NCI-H1694 treated with DMSO at 0.1 percent for 48 hours (cell line): ENCODE data around the gene DHODH.
"Not testable (repeated sequence)": the region's sequence is repeated elsewhere in the genome, so short reads cannot be mapped to it uniquely, and the experiment has no call there.

Experiments used
- DNase-seq: peaks from one replicate; lab custom pipeline; 2025; lab: John Stamatoyannopoulos, UW

DHODH gene

DNA sequence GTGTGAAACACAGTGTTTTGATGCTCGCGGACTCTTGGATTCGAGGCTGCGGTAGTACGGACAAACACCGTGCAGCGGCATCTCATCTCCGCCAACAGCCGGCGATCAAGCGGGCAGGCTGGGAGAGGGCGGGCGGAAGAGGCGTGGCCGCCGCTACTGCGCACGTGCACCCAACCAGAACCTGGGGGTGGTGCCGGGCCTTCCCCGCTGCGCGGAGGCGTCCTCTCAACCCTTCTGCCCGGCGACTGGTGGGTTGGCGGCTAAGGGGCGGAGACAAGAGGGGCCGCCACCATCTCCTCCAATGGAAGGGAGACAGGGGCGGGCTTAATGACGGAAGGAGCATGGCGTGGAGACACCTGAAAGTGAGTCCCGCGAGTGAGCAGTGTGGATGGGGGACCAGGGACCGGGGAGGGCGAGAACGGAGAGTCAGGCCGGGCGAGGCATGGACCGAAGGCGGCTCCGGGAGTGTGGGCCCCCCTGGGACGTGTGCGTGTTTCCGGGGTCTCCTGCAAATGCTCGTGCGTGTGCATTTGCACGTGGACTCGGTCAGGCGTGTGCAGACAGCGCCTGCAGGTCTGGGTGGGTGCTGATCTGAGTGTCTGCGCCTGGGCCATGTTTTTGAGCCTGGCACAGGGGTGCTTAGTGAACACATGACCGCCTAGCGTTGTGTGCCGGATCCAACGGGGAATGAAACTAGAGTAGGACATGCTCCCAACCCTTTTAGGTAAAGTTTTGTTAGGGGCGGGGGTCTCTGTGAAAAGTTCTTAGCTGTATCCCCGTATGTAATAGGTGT is at the start of gene DHODH:
Gene DHODH (plus strand): TSS at position 321 of the 793 bp plus-strand sequence. CDS start 21 bp downstream, at position 342.
- peak; percentile 91 for DNase-seq

DNA sequence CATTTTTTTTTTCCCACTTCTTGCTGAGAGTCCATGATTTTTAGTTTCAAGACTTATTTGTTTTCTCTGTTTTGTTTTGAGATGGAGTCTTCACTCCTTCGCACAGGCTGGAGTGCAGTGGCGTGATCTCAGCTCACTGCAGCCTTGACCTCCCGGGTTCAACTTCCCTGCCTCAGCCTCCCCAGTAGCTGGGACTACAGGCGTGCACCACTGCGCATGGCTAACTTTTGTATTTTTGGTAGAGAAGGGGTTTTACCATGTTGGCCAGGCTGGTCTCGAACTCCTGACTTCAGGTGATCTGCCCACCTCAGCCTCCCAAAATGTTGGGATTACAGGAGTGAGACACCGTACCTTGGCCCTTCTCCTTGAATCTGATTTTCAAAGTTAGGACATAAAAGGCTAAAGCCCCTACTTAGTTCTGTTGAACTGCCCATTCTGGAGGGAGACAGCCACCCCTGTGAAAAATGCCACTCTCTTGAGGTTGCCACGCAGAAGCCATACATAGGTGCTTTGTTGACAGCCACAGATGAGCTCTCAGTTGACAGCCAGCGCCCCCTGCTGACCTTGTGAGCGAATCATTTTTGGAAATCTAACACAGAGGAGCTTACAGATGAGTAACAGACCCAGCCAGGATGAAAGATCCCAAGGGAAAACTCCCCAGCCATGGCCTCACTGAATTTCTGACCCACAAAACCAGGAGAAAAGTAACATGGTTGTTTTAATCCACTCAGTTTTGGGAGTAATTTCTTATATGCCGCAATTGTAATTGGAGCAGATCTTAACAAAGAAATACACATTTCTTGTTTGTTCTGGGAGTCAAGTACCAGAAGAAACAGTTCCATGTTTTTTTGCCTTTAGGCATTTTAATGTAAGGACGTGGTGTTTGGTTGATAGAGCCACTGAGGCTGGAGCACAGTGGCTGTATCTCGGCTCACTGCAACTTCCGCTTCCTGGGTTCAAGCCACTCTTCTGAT is 47.2 kb upstream of the DHODH start:
- DNase-seq = peak; percentile 65

DNA sequence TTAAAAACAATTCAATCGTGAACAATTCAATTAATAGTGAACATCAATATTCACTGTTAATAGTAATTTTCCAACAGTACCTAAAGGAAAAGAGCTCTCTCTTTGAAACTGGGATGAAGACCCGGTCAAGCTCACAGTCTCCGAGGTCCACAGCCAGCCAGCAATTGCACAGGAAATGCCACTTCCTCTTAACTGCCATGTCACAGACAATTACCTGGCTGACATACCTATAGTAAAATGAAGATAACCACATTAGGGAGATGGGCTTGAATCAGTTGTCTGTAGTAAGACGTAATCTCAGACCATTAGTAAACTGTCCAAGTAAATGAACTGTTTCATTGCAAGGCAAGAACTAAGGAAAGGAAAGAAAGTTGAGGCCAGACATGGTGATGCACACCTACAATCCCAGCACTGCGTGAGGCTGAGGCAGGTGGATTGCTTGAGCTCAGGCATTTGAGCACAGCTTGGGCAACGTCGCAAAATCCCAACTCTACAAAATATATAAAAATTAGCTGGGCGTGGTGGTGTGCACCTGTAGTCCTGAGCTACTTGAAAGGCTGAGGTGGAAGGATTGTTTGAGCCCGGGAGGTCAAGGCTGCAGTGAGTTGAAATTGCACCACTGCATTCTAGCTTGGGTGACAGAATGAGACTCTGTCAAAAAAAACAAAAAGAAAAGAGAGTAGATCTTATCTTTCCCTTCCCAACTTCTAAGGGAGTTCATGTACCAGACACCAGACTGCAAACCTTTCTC is 45.2 kb upstream of the DHODH start:
- DNase-seq = no peak

DNA sequence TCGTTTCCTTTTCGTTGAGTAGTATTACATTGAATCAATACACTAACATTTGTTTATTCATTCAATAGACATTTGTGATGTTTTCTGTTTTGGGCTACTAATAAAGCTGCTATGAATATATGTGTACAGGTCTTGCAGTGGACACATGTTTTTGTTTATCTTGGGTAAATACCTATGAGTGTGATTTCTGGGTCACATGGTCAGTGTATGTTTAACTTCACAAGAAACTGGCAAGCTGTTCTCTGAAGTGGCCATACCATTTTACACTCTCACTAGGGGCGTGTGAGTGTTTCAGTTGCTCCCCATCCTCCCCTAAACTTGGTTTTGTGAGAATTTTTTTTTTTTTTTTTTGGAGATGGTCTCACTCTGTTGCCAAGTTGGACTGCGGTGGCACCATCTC is 43.3 kb upstream of the DHODH start:
- no peak for DNase-seq

DNA sequence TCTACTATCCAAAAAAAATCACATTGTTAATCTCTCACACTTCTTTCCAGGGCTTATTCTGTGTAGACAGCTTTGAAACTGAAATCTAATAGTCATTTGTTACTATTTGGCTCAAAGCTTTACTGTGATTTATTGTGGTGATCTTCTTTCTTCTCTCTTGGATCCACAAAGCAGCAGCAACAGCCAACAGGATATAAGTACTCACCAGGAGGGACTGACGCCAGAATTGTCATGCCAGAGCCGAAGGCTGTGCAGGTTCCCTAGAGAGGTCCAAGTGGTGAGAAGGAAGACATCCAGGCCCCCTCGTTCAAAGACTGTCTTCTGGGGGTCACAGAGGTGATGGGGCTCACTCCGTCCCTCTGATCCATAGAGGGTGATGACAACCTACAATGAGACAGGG is 41.6 kb upstream of the DHODH start:
- no peak for DNase-seq

DNA sequence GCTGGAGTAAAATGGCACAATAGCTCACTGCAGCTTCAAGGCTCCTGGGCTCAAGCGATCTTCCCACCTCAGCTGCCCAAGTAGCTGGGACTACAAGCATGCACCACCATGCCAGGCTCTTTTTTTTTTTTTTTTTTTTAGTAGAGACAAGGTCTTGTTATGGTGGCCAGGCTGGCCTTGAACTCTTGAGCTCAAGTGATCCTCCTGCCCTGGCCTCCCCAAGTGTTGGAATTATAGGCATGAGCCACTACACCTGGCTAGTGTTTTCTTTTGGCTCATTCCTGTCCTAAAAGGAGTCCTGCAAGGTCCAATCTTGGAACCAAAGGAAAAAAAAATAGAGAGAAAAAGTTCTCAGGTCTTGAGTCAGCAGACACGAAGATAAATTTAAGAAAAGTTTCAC is 39.2 kb upstream of the DHODH start:
- DNase-seq = no peak

DNA sequence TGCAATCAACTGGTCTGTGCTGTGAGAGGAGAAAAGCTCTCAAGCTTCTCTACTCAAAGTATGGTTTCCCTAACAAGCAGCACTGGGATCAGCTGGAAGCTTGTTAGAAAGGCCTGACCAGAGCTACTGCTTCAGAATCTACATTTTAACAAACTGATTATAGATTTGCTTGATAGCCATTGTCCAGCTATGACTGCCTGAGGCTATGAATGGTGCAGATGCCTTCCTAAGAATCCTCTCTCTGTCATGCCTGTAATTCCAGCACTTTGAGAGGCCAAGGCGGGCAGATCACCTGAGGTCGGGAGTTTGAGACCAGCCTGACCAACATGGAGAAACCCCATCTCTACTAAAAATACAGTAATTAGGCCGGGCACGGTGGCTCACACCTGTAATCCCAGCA is 37.0 kb upstream of the DHODH start:
- no peak for DNase-seq

DNA sequence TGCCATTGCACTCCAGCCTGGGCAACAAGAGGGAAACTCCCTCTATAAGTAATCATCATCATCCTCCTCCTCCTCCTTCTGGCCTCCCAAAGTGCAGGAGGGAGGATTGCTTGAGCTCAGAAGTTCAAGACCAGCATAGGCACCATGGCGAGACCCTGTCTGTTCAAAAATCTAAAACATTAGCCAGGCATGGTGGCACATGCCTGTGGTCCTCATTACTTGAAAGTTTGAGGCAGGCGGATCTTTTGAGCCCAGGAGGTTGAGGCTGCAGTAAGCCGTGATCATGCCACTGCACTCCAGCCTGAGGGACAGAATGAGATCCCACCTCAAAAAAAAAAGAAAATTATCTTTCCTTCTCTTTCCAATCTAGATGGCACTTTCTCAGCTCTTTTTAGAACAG is 36.2 kb upstream of the DHODH start:
- no peak for DNase-seq

DNA sequence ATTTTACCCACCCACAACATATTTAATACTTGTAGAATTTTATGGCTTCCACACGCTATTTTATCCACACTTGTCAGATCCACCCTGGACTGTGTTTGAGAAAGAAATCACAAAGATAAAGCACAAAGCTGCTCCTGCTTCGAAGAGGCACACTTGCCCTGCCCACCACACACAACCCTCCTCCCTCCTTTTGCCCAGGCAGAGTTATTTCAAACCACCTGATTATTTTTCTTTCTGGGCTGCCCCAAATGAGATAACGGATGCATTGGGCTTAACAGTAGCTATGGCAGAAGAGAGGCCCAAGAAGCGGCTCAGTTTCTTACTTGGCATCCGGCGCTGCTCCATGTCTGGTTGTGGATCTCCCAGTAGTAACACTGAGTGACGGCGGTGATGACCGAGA is 35.5 kb upstream of the DHODH start:
- no peak for DNase-seq

DNA sequence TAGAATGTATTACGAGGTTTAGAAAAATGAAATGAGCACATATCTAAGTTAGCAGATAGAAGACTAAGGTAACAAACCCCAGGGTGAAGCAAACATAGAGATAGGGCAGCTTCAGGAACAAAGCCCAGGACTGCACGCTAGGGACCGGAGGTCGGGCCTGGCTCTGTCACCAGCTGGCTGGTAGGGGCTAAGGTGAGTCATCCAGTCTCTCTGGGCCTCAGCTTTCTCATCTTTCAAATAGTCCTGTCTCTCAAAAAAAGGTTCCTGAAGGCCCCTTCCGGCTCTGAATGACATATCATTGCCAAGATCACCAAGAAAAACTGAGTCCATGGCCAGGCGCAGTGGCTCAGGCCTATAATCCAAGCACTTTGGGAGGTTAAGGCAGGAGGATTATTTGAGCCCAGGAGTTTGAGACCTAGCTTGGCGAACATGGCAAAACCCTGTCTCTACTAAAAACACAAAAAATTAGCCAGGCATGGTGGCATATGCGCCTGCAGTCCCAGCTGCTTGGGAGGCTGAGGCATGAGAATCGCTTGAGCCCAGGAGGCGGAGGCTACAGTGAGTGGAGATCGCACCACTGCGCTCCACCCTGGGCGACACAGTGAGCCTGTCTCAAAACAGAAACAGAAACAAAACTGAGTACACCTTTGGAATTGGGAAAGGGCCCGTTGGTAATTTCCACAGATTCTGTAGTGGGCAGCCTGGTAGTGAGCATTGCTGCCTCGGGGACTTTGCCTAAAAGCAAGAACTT is 34.3 kb upstream of the DHODH start:
- DNase-seq = no peak

DNA sequence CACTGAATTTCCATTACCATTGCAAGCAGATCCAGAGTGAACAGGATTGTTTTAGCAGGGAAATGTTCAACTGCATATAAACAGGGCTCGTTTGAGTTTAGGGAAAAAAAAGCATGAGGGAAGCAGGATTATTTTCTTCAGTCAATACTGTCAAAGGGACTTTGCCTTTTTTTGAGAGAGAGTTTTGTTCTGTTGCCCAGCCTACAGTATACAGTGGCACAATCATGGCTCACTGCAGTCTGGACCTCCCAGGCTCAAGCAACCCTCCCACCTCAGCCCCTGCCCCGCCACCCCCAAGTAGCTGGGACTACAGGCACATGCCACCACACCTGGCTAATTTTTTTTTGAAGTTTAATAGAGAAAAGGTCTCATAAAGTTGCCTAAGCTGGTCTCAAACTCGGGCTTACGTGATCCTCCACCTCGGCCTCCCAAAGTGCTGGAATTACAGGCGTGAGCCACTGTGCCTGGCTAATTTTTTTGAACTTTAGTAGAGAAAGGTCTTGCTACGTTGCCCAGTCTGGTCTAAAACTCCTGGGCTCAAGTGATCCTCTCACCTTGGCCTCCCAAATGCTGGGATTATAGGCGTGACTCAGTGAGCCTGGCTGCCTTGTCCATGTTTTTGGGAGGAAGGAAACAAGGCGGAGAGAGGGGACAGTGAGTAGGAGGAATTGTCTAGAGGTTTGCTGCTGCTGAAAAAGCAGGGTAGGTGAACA is 23.1 kb upstream of the DHODH start:
- DNase-seq = no peak

DNA sequence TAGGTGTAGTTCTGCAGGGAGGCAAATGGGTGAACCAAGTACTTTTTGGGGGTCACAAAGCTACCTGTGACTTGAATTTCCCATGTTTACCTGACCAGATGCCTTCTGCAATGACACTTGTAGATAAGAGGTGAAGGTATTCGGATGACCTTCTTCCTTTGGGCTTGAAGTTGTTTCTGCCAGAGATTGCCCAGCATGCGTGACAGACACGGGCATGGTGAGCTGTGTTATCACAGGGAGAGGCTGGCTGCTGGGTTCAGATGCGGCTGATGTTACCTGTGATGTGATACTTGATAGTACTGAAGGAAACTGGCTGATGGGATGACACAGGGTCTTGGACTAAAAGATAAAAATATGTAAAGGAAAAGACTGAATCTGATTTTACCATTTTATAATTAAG is 22.4 kb upstream of the DHODH start:
- DNase-seq = no peak

DNA sequence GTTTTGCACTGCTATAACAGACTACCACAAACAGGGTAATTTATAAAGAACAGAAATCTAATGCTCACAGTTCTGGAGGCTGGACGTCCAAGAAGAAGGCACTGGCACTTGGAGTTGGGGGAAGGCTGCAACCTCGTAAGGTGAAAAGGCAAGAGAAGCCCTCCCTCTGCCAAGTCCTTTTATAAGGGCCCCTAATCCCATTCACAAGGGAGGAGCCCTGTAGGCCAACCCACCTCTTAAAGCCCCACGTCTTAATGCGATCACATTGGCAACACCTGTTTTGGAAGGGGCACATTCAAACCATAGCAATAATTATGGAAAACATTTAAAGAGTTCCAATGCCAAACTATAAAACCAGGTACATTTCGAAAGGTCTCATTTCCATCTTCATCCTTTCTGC is 13.5 kb upstream of the DHODH start:
- DNase-seq = no peak

DNA sequence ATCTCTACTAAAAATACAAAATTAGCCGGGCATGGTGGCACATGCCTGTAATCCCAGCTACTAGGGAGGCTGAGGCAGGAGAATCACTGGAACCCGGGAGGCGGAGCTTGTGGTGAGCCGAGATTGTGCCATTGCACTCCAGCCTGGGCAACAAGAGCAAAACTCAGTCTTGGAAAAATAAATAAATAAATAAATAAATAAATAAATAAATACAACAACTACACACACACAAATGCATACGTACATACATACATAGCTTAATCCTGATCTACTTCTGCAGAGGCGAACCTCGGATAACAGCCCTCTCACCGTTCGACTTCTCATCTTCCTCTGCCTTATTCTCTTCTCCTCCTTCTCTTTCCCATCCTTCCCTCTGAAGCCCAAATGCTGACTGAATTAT is 11.0 kb upstream of the DHODH start:
- DNase-seq = not testable (repeated sequence)

DNA sequence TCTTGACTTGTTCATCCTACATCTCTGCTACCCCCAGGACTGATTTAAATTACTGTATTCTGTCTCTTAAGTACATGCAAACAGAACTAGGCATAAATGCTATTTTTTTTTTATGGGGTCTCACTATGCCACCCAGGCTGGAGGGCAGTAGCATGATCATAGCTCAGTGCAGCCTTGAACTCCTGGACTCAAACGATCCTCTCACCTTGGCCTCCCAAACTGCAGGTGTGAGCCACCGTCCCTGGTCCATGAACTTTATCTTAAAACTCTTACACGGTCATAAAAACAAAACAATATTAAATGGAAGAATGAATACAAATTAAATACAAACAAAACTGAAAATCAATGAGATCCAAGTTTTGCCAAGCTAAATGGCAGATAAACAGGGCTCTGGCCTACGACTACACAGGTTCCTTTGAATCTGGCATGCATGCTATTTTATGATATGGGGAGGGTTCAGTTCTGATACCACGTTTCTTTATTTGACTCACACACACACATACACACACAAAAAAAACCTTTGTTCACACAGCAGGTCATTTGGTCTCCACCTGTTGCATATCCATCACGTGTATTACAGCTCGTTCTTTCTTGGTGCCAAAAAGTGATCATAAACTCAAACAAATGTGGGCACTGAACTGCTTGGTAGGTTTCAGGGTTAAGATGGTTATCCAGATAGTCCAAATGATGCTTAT is 7.2 kb upstream of the DHODH start:
- no peak for DNase-seq

DNA sequence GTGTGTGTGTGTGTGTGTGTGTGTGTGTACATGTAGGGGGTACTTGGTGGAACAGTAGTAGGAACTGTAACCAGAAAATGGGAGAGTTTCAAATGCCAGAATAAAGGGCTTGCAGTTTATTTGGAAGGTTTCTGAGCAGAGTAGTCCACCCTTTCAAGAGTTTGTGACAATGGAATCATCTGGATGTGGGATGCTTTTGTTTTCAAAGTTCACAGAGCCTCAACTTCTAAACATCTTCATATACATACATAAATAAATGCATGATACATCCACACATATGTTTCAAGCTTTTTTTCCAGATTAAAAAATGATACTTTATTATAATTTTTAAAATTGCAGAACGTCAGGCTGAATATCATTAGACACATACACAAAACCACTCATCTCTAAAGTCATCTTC is 5.9 kb upstream of the DHODH start:
- DNase-seq = no peak

DNA sequence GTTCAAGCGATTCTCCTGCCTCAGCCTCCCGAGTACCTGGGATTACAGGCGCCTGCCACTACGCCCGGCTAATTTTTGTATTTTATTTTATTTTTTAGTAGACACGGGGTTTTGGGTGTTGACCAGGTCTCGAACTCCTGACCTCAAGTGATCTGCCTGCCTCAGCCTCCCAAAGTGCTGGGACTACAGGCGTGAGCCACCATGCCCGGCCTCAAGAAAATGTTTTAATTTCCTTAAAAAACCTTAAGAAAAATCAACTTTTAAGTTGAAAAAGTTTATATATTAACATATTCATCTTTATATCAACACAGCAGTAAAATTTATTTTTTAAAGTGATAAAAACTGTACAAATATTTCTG is 500 bp upstream of the DHODH start:
- DNase-seq = not testable (repeated sequence)

DNA sequence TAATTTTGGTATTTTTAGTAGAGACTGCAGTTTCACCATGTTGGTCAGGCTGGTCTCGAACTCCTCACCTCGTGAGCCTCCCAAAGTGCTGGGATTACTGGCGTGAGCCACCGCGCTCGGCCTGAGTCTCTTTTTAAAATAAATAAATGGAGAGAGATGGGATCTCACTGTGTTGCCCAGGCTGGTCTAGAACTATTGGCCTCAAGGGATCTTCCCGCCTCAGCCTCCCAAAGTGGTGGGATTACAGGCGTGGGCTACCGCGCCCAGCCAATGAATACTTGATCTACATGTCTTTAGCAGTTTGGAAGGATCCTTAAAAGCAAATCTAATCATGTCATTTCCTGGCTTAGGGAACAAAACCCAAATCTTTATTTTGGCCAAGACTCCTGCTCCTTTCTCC is 1.2 kb downstream of the DHODH start:
- no peak for DNase-seq

DNA sequence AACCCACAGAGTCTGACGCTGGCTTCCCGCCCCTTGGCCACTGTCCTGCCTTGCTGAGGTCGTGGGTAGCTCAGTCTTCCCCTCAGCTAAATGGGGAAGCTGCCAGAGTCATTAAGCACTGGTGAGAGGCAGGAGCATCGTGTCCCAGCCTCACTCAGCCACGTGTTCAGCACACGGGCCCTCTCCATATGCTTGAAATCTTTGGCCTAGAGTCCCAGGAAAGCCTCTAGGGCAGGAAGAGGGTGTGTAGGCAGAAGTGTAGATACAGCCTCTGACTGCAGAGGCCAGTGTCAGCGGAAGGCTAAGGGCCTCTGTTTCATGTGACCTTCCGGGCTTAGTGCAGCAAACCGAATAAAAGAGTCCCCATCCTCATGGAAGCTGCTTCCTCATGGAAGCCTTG is 4.1 kb downstream of the DHODH start:
- no peak for DNase-seq

DNA sequence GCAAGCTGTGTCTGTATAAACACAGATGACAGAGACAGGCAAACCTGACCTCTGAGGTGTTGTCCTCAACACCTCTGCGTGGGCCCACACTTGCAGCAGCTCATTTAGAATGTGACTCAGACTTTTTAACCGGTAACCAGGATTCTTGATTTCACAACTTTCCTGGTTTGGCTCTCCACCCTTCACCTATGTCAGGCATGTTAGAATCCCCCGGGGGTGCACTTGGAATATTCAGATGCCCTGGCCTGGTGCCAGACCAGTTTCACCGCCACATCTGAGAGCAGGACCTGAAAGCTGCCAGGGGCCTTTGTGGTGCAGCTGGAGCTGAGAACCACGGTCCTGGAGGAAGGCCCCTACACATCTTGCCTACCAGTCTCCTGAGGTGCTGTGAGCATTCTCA is 4.8 kb downstream of the DHODH start:
- no peak for DNase-seq
